OCI-LY7 (cell line): ENCODE measurements around the gene LRP2.

ENCODE experiments used
- EZH2phosphoT487 ChIP-seq: fragments of 200-600 bp; sonication (generic); IDR thresholded peaks from 2 replicates; pipeline ENCODE4 v1.6.1; 2018; ENCODE audit warnings: low read depth, borderline replicate concordance, mild to moderate bottlenecking, mixed run types, antibody characterized with exemption, low read length, moderate library complexity, mixed read lengths
- TF ChIP-seq, protein P1 (sequence below): fragments of 200-600 bp; sonication (generic); conservative IDR thresholded peaks from 2 replicates; pipeline ENCODE4 v1.5.1; 2014; ENCODE audit warnings: mild to moderate bottlenecking, antibody characterized with exemption, low read length, moderate library complexity, mixed read lengths

DNA sequence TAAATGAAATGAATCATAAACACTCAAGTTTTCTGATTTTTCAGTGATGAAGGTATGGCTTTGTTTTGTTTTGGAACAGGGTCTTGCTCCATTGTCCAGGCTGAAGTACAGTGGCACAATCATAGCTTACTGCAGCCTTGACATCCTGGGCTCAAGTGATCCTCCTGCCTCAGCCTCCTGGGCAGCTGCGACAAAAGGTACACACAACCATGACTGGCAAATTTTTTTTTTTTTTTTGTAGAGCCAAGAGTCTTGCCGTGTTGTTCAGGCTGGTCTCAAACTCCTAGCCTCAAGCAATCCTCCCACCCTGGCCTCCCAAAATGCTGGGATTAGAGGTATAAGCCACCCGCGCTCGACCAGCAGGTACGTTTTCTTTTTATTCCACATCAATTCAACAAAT, 22.5 kb upstream of the LRP2 start:
- TF ChIP-seq, protein P1, sequence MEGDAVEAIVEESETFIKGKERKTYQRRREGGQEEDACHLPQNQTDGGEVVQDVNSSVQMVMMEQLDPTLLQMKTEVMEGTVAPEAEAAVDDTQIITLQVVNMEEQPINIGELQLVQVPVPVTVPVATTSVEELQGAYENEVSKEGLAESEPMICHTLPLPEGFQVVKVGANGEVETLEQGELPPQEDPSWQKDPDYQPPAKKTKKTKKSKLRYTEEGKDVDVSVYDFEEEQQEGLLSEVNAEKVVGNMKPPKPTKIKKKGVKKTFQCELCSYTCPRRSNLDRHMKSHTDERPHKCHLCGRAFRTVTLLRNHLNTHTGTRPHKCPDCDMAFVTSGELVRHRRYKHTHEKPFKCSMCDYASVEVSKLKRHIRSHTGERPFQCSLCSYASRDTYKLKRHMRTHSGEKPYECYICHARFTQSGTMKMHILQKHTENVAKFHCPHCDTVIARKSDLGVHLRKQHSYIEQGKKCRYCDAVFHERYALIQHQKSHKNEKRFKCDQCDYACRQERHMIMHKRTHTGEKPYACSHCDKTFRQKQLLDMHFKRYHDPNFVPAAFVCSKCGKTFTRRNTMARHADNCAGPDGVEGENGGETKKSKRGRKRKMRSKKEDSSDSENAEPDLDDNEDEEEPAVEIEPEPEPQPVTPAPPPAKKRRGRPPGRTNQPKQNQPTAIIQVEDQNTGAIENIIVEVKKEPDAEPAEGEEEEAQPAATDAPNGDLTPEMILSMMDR: no peak
- TF ChIP-seq EZH2phosphoT487: no peak
